DND-41 (cell line): Measurements from ENCODE around the gene NME3.

Experiments used
- ATAC-seq: fragments of 200-7000 bp; cut with Tn5 transposase; 3 replicates; pipeline ENCODE4 v1.9.1; 2021; ENCODE audit warnings: low read depth; ENCODE audit not compliant: insufficient read depth
- DNase-seq: peaks from one replicate; pipeline ENCODE4 v3.0.0-alpha.2; 2020
- H2AFZ ChIP-seq: 2 replicates; pipeline ENCODE4 v1.6.0; 2012; ENCODE audit warnings: low read depth, low read length
- H3K27ac ChIP-seq: 2 replicates; pipeline ENCODE4 v1.5.1; 2012; ENCODE audit warnings: low read length, inconsistent platforms
- H3K27me3 ChIP-seq: fragments of 200-600 bp; sonication (generic); 2 replicates; pipeline ENCODE4 v1.6.0; 2012; ENCODE audit warnings: low read length, mild to moderate bottlenecking, inconsistent platforms; ENCODE audit not compliant: insufficient read depth, poor library complexity
- H3K36me3 ChIP-seq: 2 replicates; pipeline ENCODE4 v1.5.1; 2012; ENCODE audit warnings: low read length, inconsistent platforms; ENCODE audit not compliant: insufficient read depth
- H3K4me1 ChIP-seq: 2 replicates; pipeline ENCODE4 v1.5.1; 2012; ENCODE audit warnings: mild to moderate bottlenecking, low read length; ENCODE audit not compliant: insufficient read depth
- H3K4me2 ChIP-seq: 2 replicates; pipeline ENCODE4 v1.6.0; 2012; ENCODE audit warnings: mild to moderate bottlenecking, moderate library complexity, low read length, inconsistent platforms; ENCODE audit not compliant: insufficient read depth
- H3K4me3 ChIP-seq, 2 experiments: fragments of 200-600 bp in 1 of 2; shearing (Covaris generic) in 1 of 2; 2 replicates each; pipeline ENCODE4 v1.5.1; 2012 to 2016; ENCODE audit warnings: inconsistent platforms in 2 of 2, low read length in 2 of 2, mild to moderate bottlenecking in 2 of 2, low read depth in 1 of 2, moderate library complexity in 1 of 2
- H3K79me2 ChIP-seq: 2 replicates; pipeline ENCODE4 v1.6.0; 2012; ENCODE audit warnings: low read length, inconsistent platforms; ENCODE audit not compliant: insufficient read depth
- H3K9ac ChIP-seq: 2 replicates; pipeline ENCODE4 v1.6.0; 2012; ENCODE audit warnings: low read depth, mild to moderate bottlenecking, inconsistent platforms, low read length, moderate library complexity
- H3K9me3 ChIP-seq: 2 replicates; pipeline ENCODE4 v1.5.1; 2012; ENCODE audit warnings: low read length, moderate library complexity, mild to moderate bottlenecking, inconsistent platforms; ENCODE audit not compliant: insufficient read depth, severe bottlenecking
- H4K20me1 ChIP-seq: 2 replicates; pipeline ENCODE4 v1.6.0; 2012; ENCODE audit warnings: low read length; ENCODE audit not compliant: insufficient read depth
- CTCF ChIP-seq: IDR thresholded peaks from 2 replicates; pipeline ENCODE4 v1.5.1; 2012; ENCODE audit warnings: borderline replicate concordance, low read length, moderate library complexity, mild to moderate bottlenecking; ENCODE audit not compliant: poor library complexity, severe bottlenecking; ENCODE audit errors: extremely low read depth
- EZH2 ChIP-seq: IDR thresholded peaks from 3 replicates; pipeline ENCODE4 v1.6.1; 2012; ENCODE audit warnings: borderline replicate concordance, low read depth, mild to moderate bottlenecking, moderate library complexity, low read length, inconsistent platforms; ENCODE audit not compliant: severe bottlenecking

NME3 gene

DNA sequence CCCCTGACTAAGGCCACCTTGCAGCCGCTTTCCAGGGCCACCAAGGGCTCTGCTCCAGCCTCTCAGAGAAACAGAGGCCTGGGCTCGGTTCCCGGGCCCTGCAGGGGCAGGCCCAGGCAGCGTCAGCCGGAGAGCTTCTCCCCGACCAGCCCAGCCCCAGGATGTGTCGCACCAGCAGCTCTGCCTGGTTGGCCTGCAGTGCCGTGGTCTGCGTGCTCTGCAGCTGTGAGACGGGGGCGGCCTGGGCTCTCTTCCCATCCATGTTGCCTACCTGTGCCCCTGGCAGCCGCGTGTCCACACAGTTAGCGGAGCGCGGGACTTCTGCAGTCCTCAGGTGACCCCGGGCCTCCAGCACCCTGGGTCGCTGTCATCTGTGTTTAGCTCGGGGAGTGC lies 17.4 kb upstream of the NME3 start:
- ATAC-seq (peak; percentile 18; the same call in 1 of the 3 replicates), DNase-seq (no peak)
- TF ChIP-seq EZH2 (no peak), CTCF (no peak)
- Histone ChIP-seq H4K20me1 (peaks cover 76% of the 10 kb centered on the region), H3K4me1 (peaks cover 24% of the 10 kb centered on the region), H3K27me3 (no peaks in the 10 kb centered on the region), H3K4me3 (no peak overlapping the region), H2AFZ (no peak overlapping the region), H3K9ac (no peak overlapping the region), H3K79me2 (peaks cover 45% of the 10 kb centered on the region), H3K36me3 (peaks cover 63% of the 10 kb centered on the region), H3K9me3 (no peaks in the 10 kb centered on the region), H3K4me2 (no peak overlapping the region), H3K27ac (no peak overlapping the region)

- no peaks in the 10 kb centered on the region for H3K27me3 ChIP-seq
- TF ChIP-seq EZH2 (no peak), CTCF (no peak)
- no peak overlapping the region for H2AFZ ChIP-seq
- H3K4me1 ChIP-seq, result peaks cover 25% of the 10 kb centered on the region
- DNase-seq (no peak), ATAC-seq (no peak)
- no peaks in the 10 kb centered on the region for H3K9me3 ChIP-seq
- H3K27ac ChIP-seq, result no peak overlapping the region
- H3K4me3 ChIP-seq, result no peak overlapping the region
- peaks cover 49% of the 10 kb centered on the region for H3K79me2 ChIP-seq
- H3K36me3 ChIP-seq, result peaks cover 65% of the 10 kb centered on the region
- H3K9ac ChIP-seq, result no peak overlapping the region
- H3K4me2 ChIP-seq, result no peak overlapping the region
- peaks cover 79% of the 10 kb centered on the region for H4K20me1 ChIP-seq
Observed at GRCh38 chr16:1788095-1788707, 16.9 kb upstream of the NME3 start.

DNA sequence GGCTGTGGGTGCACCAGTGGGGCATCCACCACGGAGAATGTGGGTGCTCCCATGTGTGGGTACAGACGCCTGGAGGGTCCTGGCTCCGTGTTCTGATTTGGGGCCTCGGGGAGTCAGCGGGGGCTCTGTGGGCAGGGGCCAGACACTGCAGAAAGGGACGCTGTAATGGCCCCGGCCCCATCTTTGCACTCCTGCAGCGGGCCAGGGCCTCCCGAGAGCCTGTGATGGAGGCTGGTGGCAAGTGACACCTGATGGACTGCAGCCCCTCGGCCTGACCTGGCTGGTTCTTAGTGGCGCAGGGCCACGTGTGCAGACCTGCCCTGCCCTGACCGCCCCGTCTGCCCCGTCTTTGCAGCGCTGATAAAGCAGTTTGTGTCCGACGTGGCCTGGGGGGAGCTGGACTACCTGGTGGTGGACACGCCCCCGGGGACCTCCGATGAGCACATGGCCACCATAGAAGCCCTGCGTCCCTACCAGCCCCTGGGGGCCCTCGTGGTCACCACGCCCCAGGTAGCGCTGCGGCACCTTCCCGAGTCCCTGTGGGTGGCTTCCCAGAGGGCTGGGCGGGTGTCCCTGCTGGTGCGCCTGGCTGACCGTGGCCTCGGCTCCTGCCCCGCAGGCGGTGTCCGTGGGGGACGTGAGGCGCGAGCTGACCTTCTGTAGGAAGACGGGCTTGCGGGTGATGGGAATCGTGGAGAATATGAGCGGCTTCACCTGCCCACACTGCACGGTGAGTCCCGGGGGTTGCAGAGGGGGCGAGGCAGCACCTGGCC lies 16.2 kb upstream of the NME3 start:
- Histone ChIP-seq H4K20me1 (peaks cover 81% of the 10 kb centered on the region), H3K36me3 (peaks cover 69% of the 10 kb centered on the region), H3K4me2 (no peak overlapping the region), H2AFZ (no peak overlapping the region), H3K27ac (no peak overlapping the region), H3K9me3 (no peaks in the 10 kb centered on the region), H3K4me1 (peaks cover 25% of the 10 kb centered on the region), H3K27me3 (no peaks in the 10 kb centered on the region), H3K9ac (no peak overlapping the region), H3K4me3 (no peak overlapping the region), H3K79me2 (peaks cover 53% of the 10 kb centered on the region)
- ATAC-seq, result no peak
- TF ChIP-seq EZH2, result no peak
- no peak for TF ChIP-seq CTCF
- no peak for DNase-seq
